HL-60/S4 treated with retinoic acid at 250 ng/mL for 4 days and 3 days (cell line): ENCODE measurements around the gene NFATC4.
"Not testable (repeated sequence)": the region's sequence is repeated elsewhere in the genome, so short reads cannot be mapped to it uniquely, and the experiment has no call there.

ENCODE experiments used
- in situ Hi-C: fragments of 300-500 bp; cut with MboI; formaldehyde crosslinking; loops from 2 replicates; pipeline ENCODE4 v1.7.0; 2022; ENCODE audit warnings: low sequenced_read_pairs

Gene NFATC4

GRCh38 chr14:24338843-24339242 is 29.1 kb upstream of the NFATC4 start:
- in situ Hi-C loops: no loop called here

GRCh38 chr14:24339284-24340151 is 28.5 kb upstream of the NFATC4 start, which contains the start of gene RIPK3:
RIPK3 (minus strand) TSS chr14:24339991; CDS start chr14:24339826, 165 bp downstream.
- in situ Hi-C loops: no loop called here

GRCh38 chr14:24340606-24341005 is 27.4 kb upstream of the NFATC4 start:
- in situ Hi-C loops: no loop called here

- in situ Hi-C loops: no loop called here
Measured at GRCh38 chr14:24342889-24343288, 25.1 kb upstream of the NFATC4 start.

GRCh38 chr14:24343795-24344660 is 24.0 kb upstream of the NFATC4 start:
- in situ Hi-C loops: no loop called here

- in situ Hi-C loops: no loop called here
Measured at GRCh38 chr14:24347134-24347533, 20.9 kb upstream of the NFATC4 start.

GRCh38 chr14:24348186-24348585 is 19.8 kb upstream of the NFATC4 start:
- in situ Hi-C loops: no loop called here

- in situ Hi-C loops: no loop called here
Measured at GRCh38 chr14:24349742-24350141, 18.2 kb upstream of the NFATC4 start.

- in situ Hi-C loops: no loop called here
Measured at GRCh38 chr14:24351517-24351916, 16.5 kb upstream of the NFATC4 start.

- in situ Hi-C loops: no loop called here
Measured at GRCh38 chr14:24353559-24354481, 14.2 kb upstream of the NFATC4 start.

GRCh38 chr14:24354482-24354825 is 13.5 kb upstream of the NFATC4 start:
- in situ Hi-C loops: not testable (repeated sequence)

- in situ Hi-C loops: no loop called here
Measured at GRCh38 chr14:24355009-24355408, 13.0 kb upstream of the NFATC4 start.

- in situ Hi-C loops: no loop called here
Measured at GRCh38 chr14:24356208-24356607, 11.8 kb upstream of the NFATC4 start.

- in situ Hi-C loops: no loop called here
Measured at GRCh38 chr14:24360281-24360680, 7.7 kb upstream of the NFATC4 start.

- in situ Hi-C loops: no loop called here
Measured at GRCh38 chr14:24361326-24361725, 6.7 kb upstream of the NFATC4 start.

- in situ Hi-C loops: no loop called here
Measured at GRCh38 chr14:24362241-24362960, 5.6 kb upstream of the NFATC4 start.

GRCh38 chr14:24363401-24363800 is 4.6 kb upstream of the NFATC4 start:
- in situ Hi-C loops: no loop called here

GRCh38 chr14:24364841-24365240 is 3.1 kb upstream of the NFATC4 start:
- in situ Hi-C loops: no loop called here

GRCh38 chr14:24365600-24366412 is 2.2 kb upstream of the NFATC4 start:
- in situ Hi-C loops: no loop called here

GRCh38 chr14:24366413-24366720 is 1.6 kb upstream of the NFATC4 start:
- in situ Hi-C loops: no loop called here
